Esophagus squamous epithelium (tissue), 5 donors: ENCODE measurements around the gene WWC1. TPM values are rescaled to one million over a fixed set of nuclear protein-coding genes. Genes with fewer than 3 reads are reported as not detected.

Source experiments
- DNase-seq: peaks from one replicate; lab custom pipeline; 2025; lab: John Stamatoyannopoulos, UW
- H3K27ac ChIP-seq, 4 donors: fragments of 200-600 bp; sonication (generic); one replicate each; pipeline ENCODE4 v1.5.1; 2016 to 2019; ENCODE audit warnings: mild to moderate bottlenecking in 1 of 4
- H3K27me3 ChIP-seq, 4 donors: fragments of 200-600 bp; sonication (generic); 1 replicate in 3 of 4; 2 replicates in 1 of 4; pipeline versions ENCODE4 v1.5.1 to v1.6.0; 2017 to 2021; ENCODE audit warnings: antibody characterized with exemption in 1 of 4
- H3K36me3 ChIP-seq, 3 donors: fragments of 200-600 bp; sonication (generic); one replicate each; pipeline ENCODE4 v1.5.1; 2016 to 2019
- H3K4me1 ChIP-seq, 3 donors: fragments of 200-600 bp; sonication (generic); one replicate each; pipeline ENCODE4 v1.5.1; 2017 to 2019
- H3K4me3 ChIP-seq, 4 donors: fragments of 200-600 bp; sonication (generic); 1 replicate in 3 of 4; 2 replicates in 1 of 4; pipeline ENCODE4 v1.5.1; 2016 to 2019; ENCODE audit warnings: mild to moderate bottlenecking in 2 of 4, moderate library complexity in 1 of 4
- H3K9me3 ChIP-seq, 3 donors: fragments of 200-600 bp; sonication (generic); one replicate each; pipeline ENCODE4 v1.5.1; 2016 to 2019
- CTCF ChIP-seq, 6 experiments: fragments of 450-650 bp in 4 of 6; fragments of 200-600 bp in 2 of 6; sonication (generic) in 2 of 6; IDR thresholded peaks; one replicate each; pipeline ENCODE4 v1.5.1; 2016 to 2019; ENCODE audit warnings: antibody characterized with exemption in 6 of 6, mild to moderate bottlenecking in 4 of 6, moderate library complexity in 4 of 6
- POLR2A ChIP-seq, 4 donors: fragments of 450-650 bp; IDR thresholded peaks; one replicate each; pipeline ENCODE4 v1.6.1; 2017; ENCODE audit warnings: antibody characterized with exemption in 4 of 4, mild to moderate bottlenecking in 4 of 4, moderate library complexity in 3 of 4
- WGBS, 2 donors: methylation state at CpG; one replicate each; pipeline ENCODE4 v1.1.5; 2018; 5-methylcytosine and 5-hydroxymethylcytosine counted together
- intact Hi-C: fragments of 100-400 bp; cut with DNase I; formaldehyde crosslinking; loops from one replicate; pipeline ENCODE4 v1.15.0; 2022
- total RNA-seq, 4 donors: library from RNA; depleted of rRNA; stranded (reverse); fragments of >200 nt; gene quantifications; one replicate each; pipeline ENCODE4 v1.1.0, GENCODE V29; 2016
- donor health status: DM: yes; HTN: yes; CAD: no.

The WWC1 gene
- total RNA-seq, 4 donors from 2014 or later = 14.4 to 25.0 (median 16.1) TPM

GRCh38 chr5:168449166-168449565 is 157.7 kb downstream of the WWC1 start:
- no peak overlapping the region for H3K4me3 ChIP-seq
- DNase-seq = no peak
- peaks cover 0 to 12% (median 0%) of the 10 kb centered on the region in 3 donors for H3K36me3 ChIP-seq
- 35 to 48% methylated on average over 2 of the region's 2 CpGs for WGBS, 2 donors
- peaks cover 0 to 21% (median 3%) of the 10 kb centered on the region in 3 donors for H3K4me1 ChIP-seq
- H3K9me3 ChIP-seq = no peaks in the 10 kb centered on the region
- intact Hi-C loops = no loop called here
- no peak for TF ChIP-seq CTCF (IDR thresholded peaks at IDR 0.05)
- TF ChIP-seq POLR2A (IDR thresholded peaks at IDR 0.05) = no peak
- no peaks in the 10 kb centered on the region for H3K27me3 ChIP-seq
- peak overlapping the region in 1 of 4 donors; percentile 55 for H3K27ac ChIP-seq

- Histone ChIP-seq H3K4me3 (no peak overlapping the region), H3K4me1 (peaks cover 0 to 31% (median 3%) of the 10 kb centered on the region in 3 donors), H3K27me3 (no peaks in the 10 kb centered on the region), H3K36me3 (peaks cover 0 to 7% (median 0%) of the 10 kb centered on the region in 3 donors), H3K9me3 (no peaks in the 10 kb centered on the region), H3K27ac (peak overlapping the region in 1 of 4 donors; percentile 34)
- intact Hi-C loops = no loop called here
- no peak for TF ChIP-seq CTCF (IDR thresholded peaks at IDR 0.05)
- no peak for TF ChIP-seq POLR2A (IDR thresholded peaks at IDR 0.05)
- DNase-seq = no peak
- 78 to 93% methylated on average over 3 of the region's 3 CpGs for WGBS, 2 donors
Observed at GRCh38 chr5:168451565-168451964, 160.1 kb downstream of the WWC1 start.

GRCh38 chr5:168455201-168455600 is 163.8 kb downstream of the WWC1 start:
- Histone ChIP-seq H3K36me3 (peaks cover 0 to 39% (median 0%) of the 10 kb centered on the region in 3 donors), H3K4me3 (no peak overlapping the region), H3K27me3 (no peaks in the 10 kb centered on the region), H3K4me1 (peaks cover 0 to 18% (median 0%) of the 10 kb centered on the region in 3 donors), H3K9me3 (no peaks in the 10 kb centered on the region), H3K27ac (no peak overlapping the region)
- 91 to 96% methylated on average over 7 to 10 of the region's 12 CpGs for WGBS, 2 donors
- TF ChIP-seq POLR2A (IDR thresholded peaks at IDR 0.05) (no peak), CTCF (IDR thresholded peaks at IDR 0.05) (no peak)
- DNase-seq = no peak
- intact Hi-C loops = no loop called here

GRCh38 chr5:168457542-168457941 is 166.1 kb downstream of the WWC1 start:
- intact Hi-C loops = no loop called here
- Histone ChIP-seq H3K4me3 (no peak overlapping the region), H3K4me1 (peaks cover 0 to 12% (median 0%) of the 10 kb centered on the region in 3 donors), H3K36me3 (peaks cover 0 to 58% (median 0%) of the 10 kb centered on the region in 3 donors), H3K27me3 (no peaks in the 10 kb centered on the region), H3K9me3 (no peaks in the 10 kb centered on the region), H3K27ac (no peak overlapping the region)
- 84 to 94% methylated on average over 3 of the region's 3 CpGs for WGBS, 2 donors
- no peak for DNase-seq
- TF ChIP-seq POLR2A (IDR thresholded peaks at IDR 0.05) (no peak), CTCF (IDR thresholded peaks at IDR 0.05) (no peak)

GRCh38 chr5:168460606-168461005 is 169.2 kb downstream of the WWC1 start:
- no peaks in the 10 kb centered on the region for H3K4me1 ChIP-seq
- no peaks in the 10 kb centered on the region for H3K27me3 ChIP-seq
- WGBS, 2 donors = 87 to 90% methylated on average over 9 of the region's 9 CpGs
- DNase-seq = no peak
- no peaks in the 10 kb centered on the region for H3K9me3 ChIP-seq
- H3K27ac ChIP-seq = no peak overlapping the region
- no peak overlapping the region for H3K4me3 ChIP-seq
- no peak for TF ChIP-seq POLR2A (IDR thresholded peaks at IDR 0.05)
- no peak for TF ChIP-seq CTCF (IDR thresholded peaks at IDR 0.05)
- H3K36me3 ChIP-seq = peaks cover 0 to 61% (median 0%) of the 10 kb centered on the region in 3 donors
- intact Hi-C loops = no loop called here
